GM23338 (cell line): ENCODE measurements around the gene CAMTA1. TPM values are rescaled to one million over a fixed set of nuclear protein-coding genes. Genes with fewer than 3 reads are reported as not detected.

ENCODE experiments used
- ATAC-seq: fragments of 200-7000 bp; cut with Tn5 transposase; 3 replicates; pipeline ENCODE4 v1.9.1; 2020
- DNase-seq: peaks from one replicate; pipeline ENCODE4 v3.0.0-alpha.2; 2015; ENCODE audit warnings: low spot score
- H2AFZ ChIP-seq: fragments of 200-600 bp; sonication (generic); 2 replicates; pipeline ENCODE4 v1.8.0; 2016; ENCODE audit warnings: antibody characterized with exemption, mild to moderate bottlenecking, moderate library complexity
- H3F3A ChIP-seq: fragments of 200-600 bp; sonication (generic); replicated peaks from 2 replicates; pipeline ENCODE4 v1.8.0; 2017; ENCODE audit warnings: antibody characterized with exemption, mixed run types, low read depth
- H3K27ac ChIP-seq: fragments of 200-600 bp; sonication (generic); 2 replicates; pipeline ENCODE4 v1.6.1; 2016; ENCODE audit warnings: low read depth
- H3K27me3 ChIP-seq: fragments of 200-600 bp; sonication (generic); 2 replicates; pipeline ENCODE4 v1.8.0; 2016; ENCODE audit warnings: mild to moderate bottlenecking, mixed run types, moderate library complexity; ENCODE audit not compliant: insufficient read depth
- H3K36me3 ChIP-seq: fragments of 200-600 bp; sonication (generic); 2 replicates; pipeline ENCODE4 v1.8.0; 2016; ENCODE audit warnings: mild to moderate bottlenecking; ENCODE audit not compliant: insufficient read depth
- H3K4me1 ChIP-seq: fragments of 200-600 bp; sonication (generic); 2 replicates; pipeline ENCODE4 v1.8.0; 2016; ENCODE audit warnings: mild to moderate bottlenecking, moderate library complexity; ENCODE audit not compliant: insufficient read depth
- H3K4me2 ChIP-seq: fragments of 200-600 bp; sonication (generic); 2 replicates; pipeline ENCODE4 v1.7.1; 2017; ENCODE audit warnings: mixed run types
- H3K4me3 ChIP-seq: fragments of 200-600 bp; sonication (generic); 2 replicates; pipeline ENCODE4 v1.6.1; 2016; ENCODE audit warnings: mixed run types
- H3K79me2 ChIP-seq: fragments of 200-600 bp; sonication (generic); replicated peaks from 2 replicates; pipeline ENCODE4 v1.8.0; 2017; ENCODE audit warnings: mild to moderate bottlenecking; ENCODE audit not compliant: insufficient read depth
- H3K9me2 ChIP-seq: fragments of 200-600 bp; sonication (generic); 2 replicates; pipeline ENCODE4 v1.8.0; 2017; ENCODE audit not compliant: insufficient read depth
- H4K20me1 ChIP-seq: fragments of 200-600 bp; sonication (generic); replicated peaks from 2 replicates; pipeline ENCODE4 v1.8.0; 2017; ENCODE audit warnings: mild to moderate bottlenecking; ENCODE audit not compliant: insufficient read depth
- H3K27ac Mint-ChIP-seq: 2 replicates; pipeline ENCODE4 v1.8.0; 2020; ENCODE audit warnings: inconsistent platforms, mild to moderate bottlenecking, moderate library complexity, mixed read lengths
- H3K27me3 Mint-ChIP-seq: 3 replicates; pipeline ENCODE4 v1.8.0; 2022; ENCODE audit warnings: low read depth, mild to moderate bottlenecking, moderate library complexity, mixed read lengths, inconsistent platforms; ENCODE audit not compliant: insufficient read depth, poor library complexity
- H3K36me3 Mint-ChIP-seq: 3 replicates; pipeline ENCODE4 v1.8.0; 2021; ENCODE audit warnings: low read depth, mild to moderate bottlenecking, inconsistent platforms, moderate library complexity, mixed read lengths
- H3K4me1 Mint-ChIP-seq: 3 replicates; pipeline ENCODE4 v1.8.0; 2020; ENCODE audit warnings: mild to moderate bottlenecking, inconsistent platforms, mixed read lengths
- H3K4me3 Mint-ChIP-seq: 3 replicates; pipeline ENCODE4 v1.8.0; 2021; ENCODE audit warnings: moderate library complexity, mild to moderate bottlenecking, inconsistent platforms, mixed read lengths
- H3K9me3 Mint-ChIP-seq: 3 replicates; pipeline ENCODE4 v1.8.0; 2020; ENCODE audit warnings: moderate library complexity, mild to moderate bottlenecking, inconsistent platforms, mixed read lengths
- JUNB ChIP-seq: IDR thresholded peaks from one replicate; pipeline ENCODE4 v1.6.1; 2016; ENCODE audit warnings: antibody characterized with exemption; ENCODE audit not compliant: unreplicated experiment
- REST ChIP-seq: IDR thresholded peaks from one replicate; pipeline ENCODE4 v1.6.1; 2018; ENCODE audit warnings: antibody characterized with exemption; ENCODE audit not compliant: unreplicated experiment
- ZNF114 ChIP-seq: fragments of 250-450 bp; sonication (Bioruptor Pico); IDR thresholded peaks from 2 replicates; pipeline ENCODE4 v1.5.0; 2020; ENCODE audit warnings: mild to moderate bottlenecking, moderate library complexity
- polyA plus RNA-seq: library from polyadenylated mRNA; unstranded; fragments of >200 nt; fragmentation: Nextera tagmentation; extraction: Ambion mirVana; gene quantifications from 2 replicates; pipeline ENCODE4 v1.2.1, GENCODE V29; 2016
- total RNA-seq: library from RNA; depleted of rRNA; stranded (reverse); fragments of >200 nt; shearing (Covaris generic); gene quantifications from 2 replicates; pipeline ENCODE4 v1.2.3, GENCODE V29; 2014

Gene CAMTA1
- total and polyA plus RNA-seq, 2 experiments from 2014 or later, result 115 to 519 TPM

GRCh38 chr1:6747674-6748073, 37.6 kb upstream of the CAMTA1 start:
- DNase-seq (no peak), ATAC-seq (no peak)
- H3K4me1 ChIP-seq, result no peaks in the 10 kb centered on the region
- Mint-ChIP-seq H3K4me3 (no peak overlapping the region), H3K27ac (no peak overlapping the region), H3K9me3 (no peaks in the 10 kb centered on the region; the same call in 2 of the 3 replicates), H3K27me3 (peaks cover 8% of the 10 kb centered on the region), H3K4me1 (peaks cover 7% of the 10 kb centered on the region; the same call in 2 of the 3 replicates), H3K36me3 (no peaks in the 10 kb centered on the region)
- no peaks in the 10 kb centered on the region for H3K27me3 ChIP-seq
- no peak overlapping the region for H3K4me2 ChIP-seq
- H3K79me2 ChIP-seq, result no peaks in the 10 kb centered on the region
- no peak overlapping the region for H3K27ac ChIP-seq
- H3K4me3 ChIP-seq, result no peak overlapping the region
- 0 out of 2 replicates have a peak, but pooled peaks cover 3% of the 10 kb centered on the region for H3K9me2 ChIP-seq
- TF ChIP-seq JUNB, result no peak
- no peak overlapping the region for H2AFZ ChIP-seq
- no peaks in the 10 kb centered on the region for H4K20me1 ChIP-seq
- H3F3A ChIP-seq, result peaks cover 8% of the 10 kb centered on the region; the same call in 1 of the 2 replicates
- no peaks in the 10 kb centered on the region for H3K36me3 ChIP-seq

- H3F3A ChIP-seq, result no peaks in the 10 kb centered on the region
- DNase-seq (no peak), ATAC-seq (no peak)
- Mint-ChIP-seq H3K9me3 (no peaks in the 10 kb centered on the region; the same call in 2 of the 3 replicates), H3K4me1 (peaks cover 3% of the 10 kb centered on the region; the same call in 2 of the 3 replicates), H3K36me3 (no peaks in the 10 kb centered on the region), H3K27me3 (peaks cover 5% of the 10 kb centered on the region), H3K4me3 (no peak overlapping the region), H3K27ac (no peak overlapping the region)
- H3K9me2 ChIP-seq, result no peaks in the 10 kb centered on the region
- no peaks in the 10 kb centered on the region for H3K27me3 ChIP-seq
- no peaks in the 10 kb centered on the region for H3K4me1 ChIP-seq
- no peaks in the 10 kb centered on the region for H4K20me1 ChIP-seq
- H3K79me2 ChIP-seq, result no peaks in the 10 kb centered on the region
- H3K4me2 ChIP-seq, result no peak overlapping the region
- no peaks in the 10 kb centered on the region for H3K36me3 ChIP-seq
- no peak overlapping the region for H2AFZ ChIP-seq
- TF ChIP-seq REST, result no peak
- no peak overlapping the region for H3K27ac ChIP-seq
- H3K4me3 ChIP-seq, result no peak overlapping the region
These were observed 34.8 kb upstream of the CAMTA1 start for GRCh38 chr1:6750490-6750889.

GRCh38 chr1:6753320-6754140, 31.7 kb upstream of the CAMTA1 start:
- Histone ChIP-seq H3K4me3 (no peak overlapping the region), H3K4me1 (no peaks in the 10 kb centered on the region), H4K20me1 (no peaks in the 10 kb centered on the region), H3K79me2 (no peaks in the 10 kb centered on the region), H2AFZ (0 out of 2 replicates have a peak overlapping the region, but pooled peaks have one; percentile 6), H3K27me3 (no peaks in the 10 kb centered on the region), H3K9me2 (no peaks in the 10 kb centered on the region), H3K4me2 (no peak overlapping the region), H3K36me3 (no peaks in the 10 kb centered on the region), H3K27ac (no peak overlapping the region), H3F3A (no peaks in the 10 kb centered on the region)
- peaks cover 3% of the 10 kb centered on the region; the same call in 2 of the 3 replicates for H3K4me1 Mint-ChIP-seq
- H3K27me3 Mint-ChIP-seq, result peaks cover 2% of the 10 kb centered on the region
- DNase-seq (no peak), ATAC-seq (no peak)
- H3K36me3 Mint-ChIP-seq, result no peaks in the 10 kb centered on the region
- no peak overlapping the region for H3K4me3 Mint-ChIP-seq
- no peaks in the 10 kb centered on the region; the same call in 2 of the 3 replicates for H3K9me3 Mint-ChIP-seq
- no peak overlapping the region for H3K27ac Mint-ChIP-seq
- TF ChIP-seq ZNF114 (CRISPR knock-in tag), result no peak
- TF ChIP-seq REST, result no peak
